Suprapubic skin (tissue), 4 donors: ENCODE measurements around the gene SIL1.

Experiments
- EP300 ChIP-seq: sonication (generic); formaldehyde crosslinking; IDR thresholded peaks from one replicate; pipeline ENCODE4 v1.6.1; 2017; ENCODE audit warnings: antibody characterized with exemption
- POLR2AphosphoS5 ChIP-seq, 3 donors: sonication (generic); formaldehyde crosslinking; IDR thresholded peaks; one replicate each; pipeline ENCODE4 v1.6.1; 2017; ENCODE audit warnings: antibody characterized with exemption in 3 of 3
- TF ChIP-seq, protein P1 (sequence below), 2 donors: fragments of 200-600 bp in 1 of 2; fragments of 450-650 bp in 1 of 2; sonication (generic) in 1 of 2; IDR thresholded peaks; one replicate each; pipeline ENCODE4 v1.5.1; 2016 to 2019; ENCODE audit warnings: antibody characterized with exemption in 2 of 2, mild to moderate bottlenecking in 1 of 2, moderate library complexity in 1 of 2

DNA sequence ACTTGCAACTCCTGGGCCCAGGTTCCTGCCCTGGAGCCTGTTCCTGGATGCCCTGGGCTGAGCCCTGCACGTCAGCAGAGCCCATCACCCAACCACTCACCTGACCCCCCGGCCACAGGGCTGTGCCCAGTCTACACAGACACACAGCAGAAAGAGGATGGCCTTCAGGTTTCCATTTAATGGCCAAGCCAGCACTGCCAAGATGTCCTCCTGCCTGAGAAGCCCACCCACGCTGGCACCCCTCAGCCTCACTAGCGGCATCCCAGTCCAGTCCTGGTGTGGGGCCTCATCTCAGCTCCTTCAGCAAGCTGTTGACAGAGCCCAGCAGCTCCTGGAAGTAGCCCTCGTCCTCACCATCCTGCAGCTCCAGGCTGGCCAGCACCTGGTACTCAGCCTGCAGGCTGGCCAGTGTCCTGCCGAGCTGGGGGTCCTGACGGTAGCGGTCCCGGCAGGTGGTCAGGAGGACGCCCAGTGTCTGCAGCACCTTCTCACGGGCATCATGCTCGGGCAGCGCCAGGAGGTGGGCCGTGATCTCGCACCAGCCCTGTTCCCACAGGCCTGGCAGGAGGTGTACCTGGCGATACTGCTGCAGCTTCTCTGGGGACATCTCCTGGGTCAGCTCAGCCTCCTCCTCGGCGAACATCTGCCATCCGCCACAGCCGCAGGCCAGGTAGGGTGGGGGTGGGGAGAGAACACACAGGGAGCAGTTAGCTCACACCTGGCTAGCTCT, 251.2 kb downstream of the SIL1 start:
- TF ChIP-seq, protein P1, sequence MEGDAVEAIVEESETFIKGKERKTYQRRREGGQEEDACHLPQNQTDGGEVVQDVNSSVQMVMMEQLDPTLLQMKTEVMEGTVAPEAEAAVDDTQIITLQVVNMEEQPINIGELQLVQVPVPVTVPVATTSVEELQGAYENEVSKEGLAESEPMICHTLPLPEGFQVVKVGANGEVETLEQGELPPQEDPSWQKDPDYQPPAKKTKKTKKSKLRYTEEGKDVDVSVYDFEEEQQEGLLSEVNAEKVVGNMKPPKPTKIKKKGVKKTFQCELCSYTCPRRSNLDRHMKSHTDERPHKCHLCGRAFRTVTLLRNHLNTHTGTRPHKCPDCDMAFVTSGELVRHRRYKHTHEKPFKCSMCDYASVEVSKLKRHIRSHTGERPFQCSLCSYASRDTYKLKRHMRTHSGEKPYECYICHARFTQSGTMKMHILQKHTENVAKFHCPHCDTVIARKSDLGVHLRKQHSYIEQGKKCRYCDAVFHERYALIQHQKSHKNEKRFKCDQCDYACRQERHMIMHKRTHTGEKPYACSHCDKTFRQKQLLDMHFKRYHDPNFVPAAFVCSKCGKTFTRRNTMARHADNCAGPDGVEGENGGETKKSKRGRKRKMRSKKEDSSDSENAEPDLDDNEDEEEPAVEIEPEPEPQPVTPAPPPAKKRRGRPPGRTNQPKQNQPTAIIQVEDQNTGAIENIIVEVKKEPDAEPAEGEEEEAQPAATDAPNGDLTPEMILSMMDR (IDR thresholded peaks at IDR 0.05), result no peak
- TF ChIP-seq EP300 (no peak), POLR2AphosphoS5 (IDR thresholded peaks at IDR 0.05) (no peak)
